HG03280 (cell line): ENCODE measurements around the gene GPR22.

Experiments used
- ATAC-seq: cut with Tn5 transposase; IDR thresholded peaks from one replicate; pipeline ENCODE4 v1.9.1; 2021; ENCODE audit warnings: mild to moderate bottlenecking, moderate library complexity; ENCODE audit not compliant: unreplicated experiment

The GPR22 gene

DNA sequence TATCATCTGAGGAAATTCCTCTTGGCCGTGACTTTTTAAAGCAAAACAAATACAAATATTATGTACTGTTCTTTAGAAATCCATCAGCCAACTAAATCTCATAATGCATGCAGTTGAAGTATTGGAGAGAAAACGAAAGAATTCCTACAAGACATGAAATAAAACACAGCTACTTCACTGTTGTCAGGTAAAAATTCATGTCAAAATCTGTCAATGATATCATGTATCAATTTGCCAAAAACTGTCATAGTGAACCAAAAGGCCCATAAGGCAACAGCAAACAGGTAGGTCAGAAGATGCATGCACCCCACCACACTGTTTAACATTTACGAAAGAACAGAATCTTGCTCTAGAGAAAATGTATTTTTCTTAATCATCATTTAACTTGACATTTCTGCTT, 2.3 kb downstream of the GPR22 start:
- no peak for ATAC-seq

DNA sequence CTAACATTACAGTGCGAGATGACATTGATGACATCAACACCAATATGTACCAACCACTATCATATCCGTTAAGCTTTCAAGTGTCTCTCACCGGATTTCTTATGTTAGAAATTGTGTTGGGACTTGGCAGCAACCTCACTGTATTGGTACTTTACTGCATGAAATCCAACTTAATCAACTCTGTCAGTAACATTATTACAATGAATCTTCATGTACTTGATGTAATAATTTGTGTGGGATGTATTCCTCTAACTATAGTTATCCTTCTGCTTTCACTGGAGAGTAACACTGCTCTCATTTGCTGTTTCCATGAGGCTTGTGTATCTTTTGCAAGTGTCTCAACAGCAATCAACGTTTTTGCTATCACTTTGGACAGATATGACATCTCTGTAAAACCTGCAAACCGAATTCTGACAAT, 4.3 kb downstream of the GPR22 start:
- no peak for ATAC-seq

DNA sequence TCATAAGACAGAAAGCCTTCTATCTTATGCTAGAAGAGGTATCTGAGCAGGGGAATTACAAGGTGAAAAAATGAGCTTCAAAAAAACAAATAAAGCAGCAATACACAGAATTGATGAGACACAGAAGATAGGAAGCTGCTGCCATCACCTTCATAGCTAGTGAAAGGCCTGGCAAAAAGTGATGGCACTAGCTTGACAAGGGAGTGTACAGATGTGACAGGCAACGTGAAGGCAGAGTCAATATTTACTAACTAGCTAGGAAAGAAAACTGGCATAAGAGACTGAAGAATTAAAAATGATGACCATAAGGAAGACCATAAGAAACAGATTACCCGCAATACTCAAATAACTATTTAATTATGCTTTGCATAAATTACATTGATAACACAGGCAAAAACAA, 9.4 kb downstream of the GPR22 start:
- ATAC-seq = no peak

DNA sequence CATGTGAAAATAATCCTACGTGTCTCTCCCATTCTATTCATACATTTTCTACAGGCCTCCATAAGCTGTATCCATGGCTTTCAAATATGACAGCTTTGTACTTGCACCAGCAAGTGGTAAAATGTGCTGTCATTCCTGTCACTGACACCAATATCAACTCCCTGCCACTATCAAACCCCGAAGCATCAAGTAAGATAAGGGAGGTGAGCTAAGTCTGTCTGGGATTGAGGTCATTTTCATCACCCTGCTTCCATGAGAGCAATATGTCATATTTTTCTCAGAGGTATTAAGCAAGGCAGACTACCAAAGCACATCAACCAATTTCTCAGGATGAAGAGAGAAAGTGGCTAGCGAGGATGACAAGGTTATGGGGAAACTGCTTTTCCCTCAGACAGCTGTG, 11.1 kb downstream of the GPR22 start:
- no peak for ATAC-seq

DNA sequence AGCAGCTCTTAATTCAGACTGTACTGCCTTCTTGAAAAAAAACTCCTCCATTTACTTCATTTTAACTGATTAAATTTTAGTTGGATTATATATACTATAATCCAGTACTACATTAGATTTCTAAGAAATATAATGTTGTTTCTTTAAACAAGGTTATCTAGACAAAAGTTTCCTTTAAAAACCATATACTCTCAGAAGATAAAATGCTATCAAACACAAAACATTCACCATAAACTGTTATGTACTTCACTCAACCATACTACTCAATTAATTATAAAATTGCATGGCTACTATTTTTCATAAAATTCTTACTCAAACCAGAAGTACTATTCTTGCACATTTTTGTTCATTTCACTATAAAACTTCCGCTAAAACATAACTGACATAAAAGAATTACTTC, 12.7 kb downstream of the GPR22 start:
- no peak for ATAC-seq

DNA sequence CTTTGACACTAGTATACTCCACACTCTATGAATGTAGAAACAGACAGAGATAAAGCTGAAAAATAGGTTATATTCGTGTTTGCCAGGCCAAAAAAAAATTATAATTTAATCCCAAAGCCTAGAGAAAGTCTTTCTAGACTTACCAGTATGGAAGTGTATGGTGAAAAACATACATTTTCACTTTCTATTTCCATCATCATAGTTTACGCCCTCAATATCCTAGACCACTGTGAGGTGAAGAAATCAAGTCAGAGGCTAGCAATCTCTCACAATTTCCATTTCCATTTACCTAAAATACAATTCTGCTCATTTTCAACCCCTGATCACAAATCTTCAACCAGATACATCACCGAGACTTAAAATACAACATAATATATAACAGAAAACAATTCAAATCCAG, 16.2 kb downstream of the GPR22 start:
- no peak for ATAC-seq

DNA sequence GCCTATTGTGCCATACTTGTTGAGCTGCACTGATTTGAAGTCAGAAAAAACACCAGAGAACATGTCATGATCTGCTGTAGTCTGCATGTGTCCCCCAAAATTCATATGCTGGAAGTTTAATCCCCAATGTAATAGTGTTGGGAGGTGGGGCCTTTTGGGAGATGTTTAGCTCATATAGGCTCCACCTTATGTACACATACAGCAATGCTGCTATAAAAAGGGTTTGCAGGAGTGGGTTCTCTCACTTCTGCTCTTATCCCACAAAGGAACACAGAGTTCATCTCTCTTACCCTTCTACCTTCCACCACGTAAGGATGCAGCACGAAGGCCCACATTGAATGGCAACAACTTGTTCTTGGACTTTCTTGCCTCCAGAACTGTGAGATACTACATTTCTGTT, 23.0 kb downstream of the GPR22 start:
- ATAC-seq = no peak

DNA sequence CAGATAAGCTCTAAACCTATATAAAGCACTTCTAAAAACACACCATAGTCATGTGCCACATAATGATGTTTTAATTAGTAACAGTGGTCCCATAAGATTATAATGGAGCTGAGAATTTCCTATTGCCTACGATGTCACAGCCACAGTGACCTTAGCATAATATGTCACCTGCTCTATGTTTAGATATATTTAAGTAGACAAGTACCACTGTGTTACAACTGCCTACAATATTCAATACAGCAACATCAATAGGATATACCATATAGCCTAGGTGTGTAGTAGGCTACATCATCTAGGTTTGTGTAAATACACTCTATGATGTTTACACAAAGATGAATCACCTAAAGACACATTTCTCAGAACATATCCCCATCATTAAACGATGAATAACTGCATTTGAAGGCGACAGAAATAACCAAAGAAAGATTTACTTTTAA, 24.5 kb downstream of the GPR22 start:
- ATAC-seq = no peak

DNA sequence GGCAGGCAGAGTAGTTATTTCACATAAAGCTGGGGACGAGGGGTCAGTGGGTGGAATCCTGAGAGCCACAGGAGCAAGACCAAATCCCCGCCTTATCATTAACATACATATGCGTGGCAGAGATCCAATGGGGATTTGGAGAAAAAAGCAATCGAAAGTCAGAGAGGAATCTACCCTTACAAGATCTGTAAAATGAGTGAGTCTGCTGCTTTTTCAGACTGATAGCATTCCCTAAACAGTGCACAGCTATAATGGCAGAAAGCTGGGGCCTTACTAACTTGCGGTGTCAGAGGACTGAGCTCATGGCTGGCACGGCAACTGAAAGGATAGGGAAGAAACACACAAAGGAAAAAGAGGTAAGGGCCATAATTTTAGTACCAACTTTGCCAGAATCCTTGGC, 25.0 kb downstream of the GPR22 start:
- no peak for ATAC-seq

DNA sequence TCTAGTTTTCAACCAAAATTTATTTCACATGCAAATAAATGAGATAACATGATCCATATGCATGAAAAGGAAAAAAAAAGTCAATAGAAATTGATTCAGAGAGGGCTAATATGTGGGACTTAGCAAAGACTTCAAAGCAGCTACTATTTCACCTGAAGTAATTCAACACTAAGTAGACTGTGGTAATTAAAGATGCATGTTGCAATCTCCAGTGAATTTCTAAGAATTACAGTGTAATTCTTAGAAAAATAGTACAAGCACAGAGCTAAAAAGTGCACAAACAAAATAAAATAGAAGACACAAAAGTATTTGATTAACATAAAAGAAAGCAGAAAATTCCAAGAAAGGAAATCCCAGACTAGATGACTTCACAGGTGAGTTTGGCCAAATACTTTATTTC, 25.7 kb downstream of the GPR22 start:
- no peak for ATAC-seq

DNA sequence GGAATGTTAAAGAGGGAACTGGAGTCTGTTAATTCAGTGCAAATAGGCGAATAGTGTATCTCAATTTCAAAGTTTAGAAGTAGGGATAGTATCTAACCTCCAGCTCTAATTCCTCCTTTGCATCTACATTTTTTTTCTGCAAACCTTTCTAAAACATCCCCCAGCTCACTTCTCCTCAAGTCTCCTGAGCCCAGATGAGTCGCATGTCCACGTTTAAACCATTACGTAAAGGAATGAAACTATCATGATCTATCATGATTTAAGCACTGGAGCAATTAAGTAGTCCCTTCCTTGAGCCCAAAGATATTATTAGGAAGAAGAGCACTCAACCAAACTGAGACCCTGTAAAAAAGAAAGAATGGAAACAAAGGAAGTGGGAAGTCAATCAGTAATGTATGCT, 29.9 kb downstream of the GPR22 start:
- ATAC-seq = no peak

DNA sequence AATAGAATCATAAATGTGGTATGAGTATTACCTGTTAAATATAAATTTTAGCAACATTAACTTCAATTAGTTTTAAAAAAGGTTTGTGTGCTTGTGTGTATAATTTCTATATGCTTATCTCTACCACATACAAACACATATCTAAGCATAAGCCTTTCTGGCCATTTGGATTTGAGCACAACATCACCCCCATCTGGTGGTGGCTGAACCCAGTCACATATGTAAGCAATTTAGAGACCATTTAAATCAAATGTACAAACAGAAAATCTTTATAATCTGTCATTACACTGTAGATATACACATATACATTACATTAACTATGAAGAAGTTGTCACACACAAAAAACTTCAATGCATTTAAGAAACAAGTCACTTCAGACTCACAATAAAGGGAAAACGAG, 31.7 kb downstream of the GPR22 start:
- ATAC-seq = no peak

DNA sequence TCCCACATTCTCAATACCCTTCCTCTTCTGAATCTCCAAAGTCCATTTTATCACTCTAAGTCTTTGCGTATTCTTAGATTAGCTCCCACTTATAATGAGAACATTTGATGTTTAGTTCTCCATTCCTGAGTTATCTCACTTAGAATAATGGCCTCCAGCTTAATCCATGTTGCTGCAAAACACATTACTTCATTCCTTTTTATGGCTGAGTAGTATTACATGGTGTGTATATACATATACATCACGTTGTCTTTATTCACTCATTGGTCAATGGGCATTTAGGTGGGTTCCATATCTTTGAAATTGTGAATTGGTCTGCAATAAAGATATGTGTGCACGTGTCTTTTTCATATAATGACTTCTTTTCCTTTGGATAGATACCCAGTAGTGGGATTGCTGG, 32.3 kb downstream of the GPR22 start:
- ATAC-seq = no peak

DNA sequence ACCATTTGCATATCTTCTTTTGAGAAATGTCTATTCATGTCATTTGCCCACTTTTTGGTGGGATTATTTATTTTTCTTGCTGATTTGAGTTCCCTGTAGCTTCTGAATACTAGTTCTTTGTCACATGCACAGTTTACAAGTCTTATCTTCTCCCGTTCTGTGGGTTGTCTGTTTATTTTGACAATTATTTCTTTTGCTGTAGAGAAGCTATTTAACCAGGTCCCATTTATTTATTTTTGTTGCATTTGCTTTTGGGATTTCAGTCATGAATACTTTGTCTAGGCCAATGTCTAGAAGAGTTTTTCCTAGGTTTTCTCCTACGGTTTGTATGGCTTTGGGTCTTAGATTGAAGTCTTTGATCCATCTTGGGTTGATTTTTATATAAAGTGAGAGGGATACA, 32.9 kb downstream of the GPR22 start:
- ATAC-seq = no peak

DNA sequence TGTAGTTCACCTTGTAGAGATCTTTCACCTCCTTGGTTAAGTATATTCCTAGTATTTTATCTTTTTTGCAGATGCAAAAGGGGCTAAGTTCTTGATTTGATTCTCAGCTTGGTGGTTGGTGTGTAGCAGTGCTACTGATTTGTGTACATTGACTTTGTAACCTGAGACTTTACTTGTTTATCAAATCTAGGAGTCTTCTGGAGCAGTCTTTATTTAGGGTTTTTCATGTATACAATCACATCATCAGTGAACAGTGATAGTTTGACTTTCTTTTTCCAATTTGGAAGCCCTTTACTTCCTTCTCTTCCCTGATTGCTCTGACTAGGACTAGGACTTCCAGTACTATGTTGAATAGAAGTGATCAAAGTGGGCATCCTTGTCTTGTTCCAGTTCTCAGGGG, 33.8 kb downstream of the GPR22 start:
- no peak for ATAC-seq

DNA sequence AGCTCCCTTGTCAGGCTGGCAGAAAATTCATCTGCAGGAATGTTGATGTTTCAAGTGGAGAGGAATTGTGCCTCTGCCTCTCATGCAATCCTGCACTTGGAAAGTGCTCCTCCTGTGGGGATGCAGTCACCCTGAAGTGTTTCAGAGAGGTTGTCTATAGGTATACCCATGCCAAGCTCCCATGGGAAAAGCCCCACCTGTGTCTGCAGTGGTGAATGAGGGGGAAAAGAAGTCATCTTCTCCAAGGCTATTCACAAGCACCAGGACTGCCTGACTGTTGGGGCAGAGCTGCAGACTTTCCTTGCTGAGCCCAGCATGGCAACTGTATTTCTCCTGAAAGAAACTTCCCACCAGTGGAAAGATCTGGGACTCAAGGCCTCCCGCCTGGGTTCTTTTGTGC, 35.5 kb downstream of the GPR22 start:
- ATAC-seq = no peak

DNA sequence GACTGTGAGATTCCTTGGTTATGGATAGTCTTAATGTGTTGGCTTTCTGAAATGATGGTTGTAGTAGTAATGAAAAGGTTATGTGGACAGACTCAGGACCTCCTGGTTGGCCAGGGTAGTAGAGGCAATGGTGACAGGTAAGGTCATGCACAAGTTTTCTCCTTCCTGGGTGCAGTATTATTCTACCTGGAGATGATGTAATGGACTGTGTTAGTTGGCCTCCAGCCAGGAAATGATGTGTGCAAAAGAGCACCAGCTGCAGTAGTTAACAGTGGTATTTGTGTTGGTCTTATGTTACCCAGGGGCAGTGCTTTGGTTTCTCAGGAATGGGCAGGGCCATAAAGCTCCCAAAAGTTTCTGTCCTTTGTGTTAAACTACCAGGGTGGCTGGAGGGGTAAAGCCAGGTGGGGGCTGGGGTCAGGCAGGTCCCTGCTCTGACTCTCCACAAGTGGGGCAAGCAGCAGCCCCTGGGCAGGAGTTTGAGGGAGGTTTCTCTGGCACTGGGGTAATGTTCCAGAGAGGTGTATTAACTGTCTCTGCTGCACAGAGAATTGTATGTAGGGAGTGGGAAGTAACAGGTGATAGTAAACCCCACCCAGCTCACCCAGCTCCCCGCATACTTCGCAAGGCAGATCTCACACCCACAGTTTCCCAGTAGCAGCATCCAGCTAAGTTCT, 36.3 kb downstream of the GPR22 start:
- no peak for ATAC-seq

DNA sequence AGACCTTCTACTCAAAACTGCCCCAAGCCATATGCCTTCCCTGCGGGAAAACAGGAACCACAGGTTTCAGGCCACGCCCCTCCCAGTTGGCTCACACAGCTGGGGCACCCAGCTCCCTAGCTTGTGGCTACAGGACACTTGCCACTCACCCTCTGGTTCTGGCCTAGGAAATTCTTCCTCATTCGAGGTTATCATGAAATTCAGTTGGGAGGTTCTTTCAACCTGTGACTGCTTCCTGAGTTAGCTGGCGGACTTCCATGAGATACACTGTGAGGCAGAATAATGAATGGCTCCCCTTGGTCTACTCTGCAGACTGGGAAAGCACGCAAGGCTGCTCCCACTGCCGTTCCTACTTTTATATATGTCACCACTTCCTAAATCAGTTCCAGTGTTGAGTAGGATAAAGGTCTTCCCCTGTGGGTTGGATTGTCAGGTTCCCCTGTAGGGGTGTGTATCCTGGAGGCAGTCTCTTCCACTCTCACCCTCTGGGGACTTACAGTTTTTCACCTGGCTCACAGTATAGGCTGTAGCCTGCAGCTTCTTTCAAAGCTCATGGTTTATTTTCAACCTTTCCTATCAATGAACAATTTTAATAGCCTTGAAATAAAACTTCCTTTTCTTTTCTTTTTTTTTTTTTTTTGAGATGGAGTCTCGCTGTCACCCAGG, 37.0 kb downstream of the GPR22 start:
- ATAC-seq = no peak
